ENCODE data around the gene CRHR1. TPM values are rescaled to one million over a fixed set of nuclear protein-coding genes. Genes with fewer than 3 reads are reported as not detected.
A peak's percentile ranks its signal among the peaks of the same experiment; 100 is the strongest.

Gene CRHR1
- total RNA-seq (2013): not detected
- polyA plus RNA-seq (not detected), polyA minus RNA-seq (not detected in 2 replicates), total RNA-seq (0 to 0.81 (median 0.03) reads per million in 11 experiments)

DNA sequence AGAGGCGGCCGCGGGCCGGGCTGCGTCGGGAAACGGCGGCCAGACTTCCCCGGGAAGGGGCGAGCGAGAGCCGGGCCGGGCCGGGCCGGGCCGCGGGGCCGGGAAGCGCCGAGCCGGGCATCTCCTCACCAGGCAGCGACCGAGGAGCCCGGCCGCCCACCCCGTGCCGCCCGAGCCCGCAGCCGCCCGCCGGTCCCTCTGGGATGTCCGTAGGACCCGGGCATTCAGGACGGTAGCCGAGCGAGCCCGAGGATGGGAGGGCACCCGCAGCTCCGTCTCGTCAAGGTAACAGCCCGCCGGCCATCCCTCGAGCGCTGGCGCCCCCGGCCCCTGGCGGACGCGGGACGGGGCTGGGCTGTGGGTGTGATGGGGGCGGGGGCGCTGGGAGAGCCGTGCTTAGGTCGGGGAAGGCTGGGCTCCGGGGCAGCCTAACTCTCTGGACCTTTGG, at the start of gene CRHR1:
Gene CRHR1, plus strand, starts transcription at position 28 of the 448 bp plus-strand sequence. Its CDS starts 225 bp downstream, at position 253.
- Histone ChIP-seq H3K9me3 (replicated peaks in 1 of 2; ENCODE audit: control insufficient read depth in 1 of 2, insufficient read depth in 1 of 2, low read length in 2 of 2) (peaks cover 0 to 6% of the 10 kb centered on the region in 2 donors), H2AFZ (ENCODE audit: insufficient read depth, low read depth, low read length, poor library complexity, severe bottlenecking) (peak within 1 kb of the TSS; percentile 59), H3K36me3 (replicated peaks in 1 of 2; ENCODE audit: control insufficient read depth in 1 of 2, insufficient read depth in 2 of 2, low read length in 2 of 2) (no peaks in the 10 kb centered on the region), H4K20me1 (ENCODE audit: insufficient read depth, low read length) (no peaks in the 10 kb centered on the region), H3K79me2 (ENCODE audit: insufficient read depth, low read length) (no peaks in the 10 kb centered on the region), H3K4me3 (replicated peaks in 1 of 3; ENCODE audit: low read depth in 2 of 3, low read length in 3 of 3) (peak within 1 kb of the TSS in 1 of 3 experiments; percentile 53), H3K9ac (ENCODE audit: insufficient read depth, low read length, poor library complexity, severe bottlenecking) (no peak within 1 kb of the TSS), H3K27me3 (ENCODE audit: control insufficient read depth in 2 of 2, insufficient read depth in 2 of 2, low read length in 2 of 2) (peaks cover 54 to 80% of the 10 kb centered on the region in 2 donors), H3K4me2 (replicated peaks; ENCODE audit: extremely low read depth, low read length, poor library complexity, severe bottlenecking) (peak within 1 kb of the TSS; percentile 56), H3K27ac (ENCODE audit: low read depth in 1 of 2, low read length in 2 of 2) (no peak within 1 kb of the TSS), H3K4me1 (ENCODE audit: control insufficient read depth in 1 of 2, insufficient read depth in 2 of 2, low read length in 2 of 2) (peaks cover 12% of the 10 kb centered on the region in 2 donors)
- under 1% methylated on average over 54 of the region's 56 CpGs for WGBS (ENCODE audit: insufficient coverage)
- H3K27ac Mint-ChIP-seq: no peak within 1 kb of the TSS
- TF ChIP-seq, protein P1, sequence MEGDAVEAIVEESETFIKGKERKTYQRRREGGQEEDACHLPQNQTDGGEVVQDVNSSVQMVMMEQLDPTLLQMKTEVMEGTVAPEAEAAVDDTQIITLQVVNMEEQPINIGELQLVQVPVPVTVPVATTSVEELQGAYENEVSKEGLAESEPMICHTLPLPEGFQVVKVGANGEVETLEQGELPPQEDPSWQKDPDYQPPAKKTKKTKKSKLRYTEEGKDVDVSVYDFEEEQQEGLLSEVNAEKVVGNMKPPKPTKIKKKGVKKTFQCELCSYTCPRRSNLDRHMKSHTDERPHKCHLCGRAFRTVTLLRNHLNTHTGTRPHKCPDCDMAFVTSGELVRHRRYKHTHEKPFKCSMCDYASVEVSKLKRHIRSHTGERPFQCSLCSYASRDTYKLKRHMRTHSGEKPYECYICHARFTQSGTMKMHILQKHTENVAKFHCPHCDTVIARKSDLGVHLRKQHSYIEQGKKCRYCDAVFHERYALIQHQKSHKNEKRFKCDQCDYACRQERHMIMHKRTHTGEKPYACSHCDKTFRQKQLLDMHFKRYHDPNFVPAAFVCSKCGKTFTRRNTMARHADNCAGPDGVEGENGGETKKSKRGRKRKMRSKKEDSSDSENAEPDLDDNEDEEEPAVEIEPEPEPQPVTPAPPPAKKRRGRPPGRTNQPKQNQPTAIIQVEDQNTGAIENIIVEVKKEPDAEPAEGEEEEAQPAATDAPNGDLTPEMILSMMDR (IDR thresholded peaks at IDR 0.05): no peak
- H3K4me3 Mint-ChIP-seq: peak within 1 kb of the TSS; percentile 53 to 87
- no peaks in the 10 kb centered on the region for H3K36me3 Mint-ChIP-seq
- H3K27me3 Mint-ChIP-seq (ENCODE audit: low read depth in 3 of 3): peaks cover 79 to 95% (median 85%) of the 10 kb centered on the region in 3 donors
- peaks cover 0 to 9% (median 2%) of the 10 kb centered on the region in 7 donors for H3K9me3 Mint-ChIP-seq
- intact Hi-C loops (cut with micrococcal nuclease): no loop called here
- peaks cover 7% of the 10 kb centered on the region for H3K4me1 Mint-ChIP-seq
- no peak for DNase-seq

GRCh38 chr17:45734598-45734997, 49.5 kb upstream of the CRHR1 start:
- Histone ChIP-seq H3K79me2 (ENCODE audit: insufficient read depth, low read length) (no peaks in the 10 kb centered on the region), H4K20me1 (ENCODE audit: insufficient read depth, low read length) (no peaks in the 10 kb centered on the region), H2AFZ (ENCODE audit: insufficient read depth, low read depth, low read length, poor library complexity, severe bottlenecking) (no peak overlapping the region), H3K27ac (ENCODE audit: low read depth in 1 of 2, low read length in 2 of 2) (no peak overlapping the region), H3K4me3 (replicated peaks in 1 of 3; ENCODE audit: low read depth in 2 of 3, low read length in 3 of 3) (no peak overlapping the region), H3K36me3 (replicated peaks in 1 of 2; ENCODE audit: control insufficient read depth in 1 of 2, insufficient read depth in 2 of 2, low read length in 2 of 2) (no peaks in the 10 kb centered on the region), H3K4me1 (ENCODE audit: control insufficient read depth in 1 of 2, insufficient read depth in 2 of 2, low read length in 2 of 2) (no peaks in the 10 kb centered on the region), H3K9ac (ENCODE audit: insufficient read depth, low read length, poor library complexity, severe bottlenecking) (no peak overlapping the region), H3K4me2 (replicated peaks; ENCODE audit: extremely low read depth, low read length, poor library complexity, severe bottlenecking) (no peak overlapping the region), H3K9me3 (replicated peaks in 1 of 2; ENCODE audit: control insufficient read depth in 1 of 2, insufficient read depth in 1 of 2, low read length in 2 of 2) (peaks cover 23 to 28% of the 10 kb centered on the region in 2 donors), H3K27me3 (ENCODE audit: control insufficient read depth in 2 of 2, insufficient read depth in 2 of 2, low read length in 2 of 2) (peaks cover 0 to 2% of the 10 kb centered on the region in 2 donors)
- Mint-ChIP-seq H3K27ac (no peak overlapping the region), H3K9me3 (peaks cover 12 to 31% (median 20%) of the 10 kb centered on the region in 7 donors), H3K4me3 (no peak overlapping the region), H3K36me3 (no peaks in the 10 kb centered on the region), H3K27me3 (ENCODE audit: low read depth in 3 of 3) (peaks cover 11 to 17% (median 12%) of the 10 kb centered on the region in 3 donors), H3K4me1 (no peaks in the 10 kb centered on the region)
- DNase-seq: no peak
- intact Hi-C loops (cut with micrococcal nuclease): no loop called here
- TF ChIP-seq, protein P1 (IDR thresholded peaks at IDR 0.05): no peak
- WGBS (ENCODE audit: insufficient coverage): no CpG with 5 or more reads among the region's 3 CpGs

All from CD14-positive monocyte (primary cell).